Mesothelial cell of epicardium (in vitro differentiated cells): ENCODE measurements around the gene LRRC23. TPM values are rescaled to one million over a fixed set of nuclear protein-coding genes. Genes with fewer than 3 reads are reported as not detected.

Source experiments
- DNase-seq, 2 experiments: peaks; one replicate each; pipeline ENCODE4 v3.0.0; 2021; ENCODE audit warnings: low spot score in 2 of 2; ENCODE audit not compliant: unreplicated experiment in 2 of 2
- H3K27ac Mint-ChIP-seq: 2 replicates; pipeline ENCODE4 v1.8.0; 2021; ENCODE audit warnings: mixed read lengths
- H3K27me3 Mint-ChIP-seq: 2 replicates; pipeline ENCODE4 v1.8.0; 2021; ENCODE audit warnings: low read depth, mixed read lengths
- H3K36me3 Mint-ChIP-seq: 2 replicates; pipeline ENCODE4 v1.8.0; 2021; ENCODE audit warnings: mixed read lengths
- H3K4me1 Mint-ChIP-seq: 2 replicates; pipeline ENCODE4 v1.8.0; 2021; ENCODE audit warnings: mixed read lengths
- H3K4me3 Mint-ChIP-seq: 2 replicates; pipeline ENCODE4 v1.8.0; 2021; ENCODE audit warnings: mild to moderate bottlenecking, moderate library complexity, mixed read lengths
- H3K9me3 Mint-ChIP-seq: 2 replicates; pipeline ENCODE4 v1.8.0; 2021; ENCODE audit warnings: mixed read lengths
- total RNA-seq: library from RNA; stranded (reverse); gene quantifications from 3 replicates; pipeline ENCODE4 v1.2.1, GENCODE V29; 2021
- TF ChIP-seq, protein P1 (sequence below): fragments of 200-600 bp; sonication (generic); IDR thresholded peaks from one replicate; pipeline ENCODE4 v1.5.0; 2021; ENCODE audit warnings: antibody characterized with exemption; ENCODE audit not compliant: unreplicated experiment

The LRRC23 gene
- total RNA-seq, 1 donor from 2014 or later, result 11.6 TPM

- TF ChIP-seq, protein P1, sequence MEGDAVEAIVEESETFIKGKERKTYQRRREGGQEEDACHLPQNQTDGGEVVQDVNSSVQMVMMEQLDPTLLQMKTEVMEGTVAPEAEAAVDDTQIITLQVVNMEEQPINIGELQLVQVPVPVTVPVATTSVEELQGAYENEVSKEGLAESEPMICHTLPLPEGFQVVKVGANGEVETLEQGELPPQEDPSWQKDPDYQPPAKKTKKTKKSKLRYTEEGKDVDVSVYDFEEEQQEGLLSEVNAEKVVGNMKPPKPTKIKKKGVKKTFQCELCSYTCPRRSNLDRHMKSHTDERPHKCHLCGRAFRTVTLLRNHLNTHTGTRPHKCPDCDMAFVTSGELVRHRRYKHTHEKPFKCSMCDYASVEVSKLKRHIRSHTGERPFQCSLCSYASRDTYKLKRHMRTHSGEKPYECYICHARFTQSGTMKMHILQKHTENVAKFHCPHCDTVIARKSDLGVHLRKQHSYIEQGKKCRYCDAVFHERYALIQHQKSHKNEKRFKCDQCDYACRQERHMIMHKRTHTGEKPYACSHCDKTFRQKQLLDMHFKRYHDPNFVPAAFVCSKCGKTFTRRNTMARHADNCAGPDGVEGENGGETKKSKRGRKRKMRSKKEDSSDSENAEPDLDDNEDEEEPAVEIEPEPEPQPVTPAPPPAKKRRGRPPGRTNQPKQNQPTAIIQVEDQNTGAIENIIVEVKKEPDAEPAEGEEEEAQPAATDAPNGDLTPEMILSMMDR, result no peak
- Mint-ChIP-seq H3K36me3 (no peaks in the 10 kb centered on the region), H3K9me3 (no peaks in the 10 kb centered on the region), H3K4me3 (no peak overlapping the region), H3K27me3 (no peaks in the 10 kb centered on the region), H3K27ac (no peak overlapping the region), H3K4me1 (peaks cover 5% of the 10 kb centered on the region)
- no peak for DNase-seq
These were observed 47.0 kb downstream of the LRRC23 start for GRCh38 chr12:6951551-6952120.

DNA sequence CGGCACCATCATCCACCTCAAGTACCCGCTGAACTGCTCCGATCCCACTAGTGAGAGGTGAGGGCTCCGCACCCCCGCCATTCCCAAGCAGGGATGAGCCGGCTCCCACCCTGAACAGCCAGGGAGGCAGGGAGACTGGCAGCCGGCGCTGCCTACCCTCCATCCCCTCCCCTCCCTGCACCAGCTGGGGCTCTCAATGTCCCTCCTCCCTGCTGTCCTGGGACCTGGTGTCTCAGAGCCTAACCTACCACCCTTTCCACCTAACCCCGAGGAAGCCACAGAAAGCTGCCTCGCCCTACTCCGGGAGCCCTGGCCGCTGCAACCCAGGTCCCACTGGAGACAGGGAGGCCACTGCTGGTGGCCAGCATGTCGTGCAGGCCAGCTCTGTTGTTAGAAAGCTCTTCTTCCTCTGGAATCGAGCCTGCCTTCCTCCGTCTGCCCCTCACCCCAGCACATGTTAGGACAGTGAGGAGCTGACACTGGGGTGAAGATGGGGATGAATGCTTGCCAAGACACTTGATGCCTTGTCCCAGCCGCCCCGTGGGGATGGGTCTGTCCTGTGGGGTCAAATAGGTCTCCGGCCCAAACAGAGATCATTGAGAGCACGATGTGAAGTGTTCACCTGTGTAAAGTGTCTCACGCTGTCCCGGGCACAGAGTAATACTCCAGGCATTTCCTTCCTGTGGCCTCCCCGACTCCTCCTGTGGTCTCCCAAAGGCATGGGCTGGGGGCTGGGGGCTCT lies 47.7 kb downstream of the LRRC23 start:
- H3K27ac Mint-ChIP-seq, result no peak overlapping the region
- TF ChIP-seq, protein P1, result no peak

DNA sequence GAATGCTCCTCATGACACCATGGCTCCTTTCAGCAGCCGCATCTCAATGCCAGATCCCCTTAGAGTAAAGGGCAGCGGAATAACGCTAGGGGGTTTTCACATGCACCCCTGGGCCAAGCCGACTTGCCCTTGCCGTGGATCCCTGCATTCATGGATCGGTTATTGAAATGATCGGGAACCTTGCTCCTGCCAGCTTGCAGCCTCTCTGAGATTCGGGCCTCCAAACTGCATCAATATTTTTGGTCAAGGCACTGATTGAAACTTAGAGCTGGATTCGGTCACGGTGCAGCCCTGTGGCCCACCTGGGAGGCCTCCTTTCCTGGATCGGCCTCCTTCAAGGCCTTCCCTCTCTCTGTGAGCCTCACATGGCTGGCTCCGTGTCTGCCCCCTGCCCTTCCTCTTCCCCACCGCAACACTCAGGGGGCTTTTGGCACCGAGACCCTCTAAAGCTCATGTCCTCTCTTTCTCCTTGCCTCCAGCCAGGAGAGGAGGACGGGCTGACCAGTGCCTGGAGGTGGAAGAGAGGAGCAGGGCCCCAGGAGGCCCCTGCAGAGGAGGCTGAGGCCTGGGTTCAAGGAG lies 48.3 kb downstream of the LRRC23 start:
- Mint-ChIP-seq H3K27ac (no peak overlapping the region), H3K4me3 (no peak overlapping the region), H3K4me1 (no peaks in the 10 kb centered on the region), H3K36me3 (no peaks in the 10 kb centered on the region), H3K27me3 (no peaks in the 10 kb centered on the region), H3K9me3 (no peaks in the 10 kb centered on the region)
- DNase-seq, result no peak
- TF ChIP-seq, protein P1, result no peak

More for the DNA sequence above, 47.7 kb downstream of the LRRC23 start:
- Mint-ChIP-seq H3K36me3 (no peaks in the 10 kb centered on the region), H3K27me3 (no peaks in the 10 kb centered on the region), H3K9me3 (no peaks in the 10 kb centered on the region), H3K4me3 (no peak overlapping the region), H3K4me1 (no peaks in the 10 kb centered on the region)
- DNase-seq, result no peak

- DNase-seq, result no peak
These were observed 49.1 kb downstream of the LRRC23 start for GRCh38 chr12:6953442-6954315.

More at GRCh38 chr12:6953442-6954315, 49.1 kb downstream of the LRRC23 start:
- TF ChIP-seq, protein P1, result no peak
- Mint-ChIP-seq H3K4me1 (no peaks in the 10 kb centered on the region), H3K27me3 (no peaks in the 10 kb centered on the region), H3K9me3 (no peaks in the 10 kb centered on the region), H3K27ac (peak overlapping the region; percentile 62), H3K4me3 (no peak overlapping the region), H3K36me3 (no peaks in the 10 kb centered on the region)
